IMR-90 (cell line): ENCODE data around the gene GSTA2.
"Not testable (repeated sequence)": the region's sequence is repeated elsewhere in the genome, so short reads cannot be mapped to it uniquely, and the experiment has no call there.

ENCODE experiments used
- CHD1 ChIP-seq: IDR thresholded peaks from 2 replicates; pipeline ENCODE4 v1.6.1; 2012; ENCODE audit warnings: low read depth, low read length, improper control_type of control experiment
- FOS ChIP-seq: fragments of 150-350 bp; IDR thresholded peaks from 2 replicates; pipeline ENCODE4 v1.6.1; 2016; ENCODE audit warnings: low read depth, low read length
- MAZ ChIP-seq: IDR thresholded peaks from 2 replicates; pipeline ENCODE4 v1.6.1; 2012; ENCODE audit warnings: low read depth, mild to moderate bottlenecking, low read length, improper control_type of control experiment, moderate library complexity, borderline replicate concordance
- POLR2A ChIP-seq: IDR thresholded peaks from 2 replicates; pipeline ENCODE4 v1.6.1; 2012; ENCODE audit warnings: mild to moderate bottlenecking, low read depth, low read length
- RAD21 ChIP-seq: IDR thresholded peaks from 2 replicates; pipeline ENCODE4 v1.6.1; 2012; ENCODE audit warnings: low read length, improper control_type of control experiment
- RFX5 ChIP-seq: IDR thresholded peaks from 2 replicates; pipeline ENCODE4 v1.8.0; 2012; ENCODE audit warnings: low read depth, mild to moderate bottlenecking, low read length, moderate library complexity
- SMC3 ChIP-seq: fragments of 150-350 bp; IDR thresholded peaks from 2 replicates; pipeline ENCODE4 v1.6.1; 2016; ENCODE audit warnings: low read depth, mild to moderate bottlenecking, antibody characterized with exemption, low read length, moderate library complexity
- TF ChIP-seq, protein P1 (sequence below): conservative IDR thresholded peaks from 2 replicates; pipeline ENCODE4 v1.5.1; 2012; ENCODE audit warnings: mild to moderate bottlenecking, low read depth, low read length, improper control_type of control experiment

DNA sequence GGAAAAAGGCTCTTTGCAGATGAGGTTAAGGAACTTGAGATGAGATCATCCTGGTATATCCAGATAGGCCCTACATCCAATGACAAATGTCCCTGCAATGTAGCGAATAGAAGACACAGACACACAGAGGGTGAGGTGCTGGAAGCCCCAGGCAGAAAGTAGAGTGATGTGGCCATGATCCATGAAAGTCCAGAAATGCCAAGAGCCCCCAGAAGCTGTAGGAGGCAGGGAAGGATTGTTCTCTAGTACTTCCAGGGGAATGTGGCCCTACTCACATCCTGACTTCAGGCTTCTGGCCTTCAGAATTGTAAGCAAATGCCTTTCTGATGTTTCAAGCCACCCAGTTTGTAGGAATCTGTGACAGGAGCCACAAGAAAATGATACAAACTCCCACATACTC is 26.4 kb upstream of the GSTA2 start:
- not testable (repeated sequence) for TF ChIP-seq RFX5, POLR2A, FOS, SMC3, MAZ, CHD1, RAD21
- TF ChIP-seq, protein P1, sequence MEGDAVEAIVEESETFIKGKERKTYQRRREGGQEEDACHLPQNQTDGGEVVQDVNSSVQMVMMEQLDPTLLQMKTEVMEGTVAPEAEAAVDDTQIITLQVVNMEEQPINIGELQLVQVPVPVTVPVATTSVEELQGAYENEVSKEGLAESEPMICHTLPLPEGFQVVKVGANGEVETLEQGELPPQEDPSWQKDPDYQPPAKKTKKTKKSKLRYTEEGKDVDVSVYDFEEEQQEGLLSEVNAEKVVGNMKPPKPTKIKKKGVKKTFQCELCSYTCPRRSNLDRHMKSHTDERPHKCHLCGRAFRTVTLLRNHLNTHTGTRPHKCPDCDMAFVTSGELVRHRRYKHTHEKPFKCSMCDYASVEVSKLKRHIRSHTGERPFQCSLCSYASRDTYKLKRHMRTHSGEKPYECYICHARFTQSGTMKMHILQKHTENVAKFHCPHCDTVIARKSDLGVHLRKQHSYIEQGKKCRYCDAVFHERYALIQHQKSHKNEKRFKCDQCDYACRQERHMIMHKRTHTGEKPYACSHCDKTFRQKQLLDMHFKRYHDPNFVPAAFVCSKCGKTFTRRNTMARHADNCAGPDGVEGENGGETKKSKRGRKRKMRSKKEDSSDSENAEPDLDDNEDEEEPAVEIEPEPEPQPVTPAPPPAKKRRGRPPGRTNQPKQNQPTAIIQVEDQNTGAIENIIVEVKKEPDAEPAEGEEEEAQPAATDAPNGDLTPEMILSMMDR, result not testable (repeated sequence)
